ENCODE results near the gene MAMDC4. TPM values are rescaled to one million over a fixed set of nuclear protein-coding genes. Genes with fewer than 3 reads are reported as not detected.
"Not testable (repeated sequence)": the region's sequence is repeated elsewhere in the genome, so short reads cannot be mapped to it uniquely, and the experiment has no call there.

The MAMDC4 gene
- total RNA-seq, result 10 to 100 TPM in 1 of 2 experiments, 1 to 10 TPM in 1; 9.3 to 11.7 TPM
- not detected for polyA plus RNA-seq

DNA sequence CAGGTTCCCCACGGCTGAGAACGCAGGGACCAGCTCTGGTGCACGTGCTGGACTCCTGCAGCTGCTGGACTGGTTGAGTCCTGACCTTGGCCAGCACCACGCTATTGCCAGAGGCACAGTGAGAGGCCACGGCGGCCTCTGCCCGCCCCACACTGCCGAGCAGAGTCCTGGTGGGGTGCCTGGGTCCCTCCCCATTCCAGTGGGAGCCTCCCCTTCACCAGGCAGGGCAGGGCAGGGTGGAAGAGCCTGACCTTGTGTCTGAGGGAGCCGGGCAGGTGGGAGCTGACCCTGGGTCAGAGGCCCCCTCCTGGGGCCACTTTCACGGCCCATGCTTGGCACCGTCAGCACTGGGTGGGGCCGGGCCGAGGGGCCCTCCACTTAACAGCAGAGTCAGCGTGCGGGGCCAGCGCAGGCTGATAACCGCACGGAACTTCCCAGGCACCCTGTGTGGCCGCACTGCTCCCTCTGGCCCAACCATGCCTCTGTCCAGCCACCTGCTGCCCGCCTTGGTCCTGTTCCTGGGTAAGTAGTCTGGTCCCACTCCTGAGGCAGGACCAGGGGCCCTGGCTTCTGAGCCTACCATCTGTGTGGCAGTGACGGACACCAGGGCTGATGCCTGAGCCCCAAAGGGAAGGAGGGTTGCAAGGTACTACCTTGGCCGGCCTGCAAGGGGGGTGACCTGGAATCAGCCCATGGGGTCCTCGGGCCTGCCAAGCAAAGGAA lies at the start of gene MAMDC4:
TSS of gene MAMDC4 (plus strand) at position 406 of the 723 bp plus-strand sequence. CDS start at position 477, 71 bp downstream.
- H3K9me3 Mint-ChIP-seq, result peaks cover 0 to under 1% (median 0%) of the 10 kb centered on the region in 8 donors
- Histone ChIP-seq H3K27me3 (ENCODE audit: insufficient read depth, low read length) (no peaks in the 10 kb centered on the region), H3K36me3 (ENCODE audit: insufficient read depth, low read length) (no peaks in the 10 kb centered on the region), H3K4me1 (ENCODE audit: insufficient read depth, low read length) (peaks cover 20% of the 10 kb centered on the region), H3K27ac (ENCODE audit: low read depth, low read length) (no peak within 1 kb of the TSS), H3K4me3 (ENCODE audit: low read length in 2 of 2) (no peak within 1 kb of the TSS), H3K9me3 (ENCODE audit: control insufficient read depth in 1 of 2, low read length in 2 of 2) (no peaks in the 10 kb centered on the region)
- H3K27me3 Mint-ChIP-seq, result peaks cover 0 to 6% of the 10 kb centered on the region in 2 donors
- intact Hi-C loops (cut with micrococcal nuclease), result no loop called here
- H3K27ac Mint-ChIP-seq, result no peak within 1 kb of the TSS
- H3K4me1 Mint-ChIP-seq, result peaks cover 3 to 21% (median 14%) of the 10 kb centered on the region in 4 donors
- POLR2A ChIA-PET (ENCODE audit: partially characterized antibody), result no interaction called here
- H3K4me3 Mint-ChIP-seq, result peak within 1 kb of the TSS in 1 of 8 donors; percentile 39
- DNase-seq, result peak in 1 of 5 donors; percentile 23
- peaks cover 0 to 10% of the 10 kb centered on the region in 2 donors for H3K36me3 Mint-ChIP-seq
- CTCF ChIA-PET (ENCODE audit: partially characterized antibody), result interaction anchor here (1.2 kb wide), 1 partner anchor 10 kb away, joined by 4 read pairs; the partner anchor contains the start of gene AJM1

DNA sequence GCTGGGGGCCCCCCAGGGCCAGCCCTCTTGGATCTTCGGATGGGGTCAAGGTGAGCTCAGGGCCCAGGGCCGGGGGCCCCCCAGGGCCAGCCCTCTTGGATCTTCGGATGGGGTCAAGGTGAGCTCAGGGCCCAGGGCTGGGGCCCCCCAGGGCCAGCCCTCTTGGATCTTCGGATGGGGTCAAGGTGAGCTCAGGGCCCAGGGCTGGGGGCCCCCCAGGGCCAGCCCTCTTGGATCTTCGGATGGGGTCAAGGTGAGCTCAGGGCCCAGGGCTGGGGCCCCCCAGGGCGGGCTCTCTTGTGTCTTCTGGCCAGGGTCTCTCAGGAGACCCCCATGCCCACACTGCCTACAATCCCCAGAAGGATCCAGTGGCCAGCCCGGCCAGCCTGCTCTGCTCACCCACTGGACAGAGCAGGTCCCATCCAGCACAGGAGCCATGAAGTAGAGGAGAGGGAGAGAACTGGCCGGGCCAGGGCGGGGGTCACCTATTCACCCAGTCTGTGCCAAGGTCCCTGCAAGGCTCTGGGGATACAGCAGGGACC lies 49.1 kb upstream of the MAMDC4 start:
- H3K36me3 Mint-ChIP-seq; intact Hi-C loops (cut with micrococcal nuclease); DNase-seq; H3K36me3 ChIP-seq (ENCODE audit: insufficient read depth, low read length); H3K27ac Mint-ChIP-seq; H3K27me3 Mint-ChIP-seq; H3K4me3 ChIP-seq (ENCODE audit: low read length in 2 of 2); H3K9me3 Mint-ChIP-seq; H3K9me3 ChIP-seq (ENCODE audit: control insufficient read depth in 1 of 2, low read length in 2 of 2); H3K27ac ChIP-seq (ENCODE audit: low read depth, low read length); H3K4me3 Mint-ChIP-seq; H3K27me3 ChIP-seq (ENCODE audit: insufficient read depth, low read length): not testable (repeated sequence)
- H3K4me1 ChIP-seq (ENCODE audit: insufficient read depth, low read length), result peaks cover 43% of the 10 kb centered on the region
- POLR2A ChIA-PET (ENCODE audit: partially characterized antibody), result interaction anchor here (1.1 to 1.5 kb wide), 2 partner anchors 10 to 12 kb away, joined by 3 to 5 read pairs; partner anchors contain the start of gene TMEM141
- peaks cover 11 to 45% (median 26%) of the 10 kb centered on the region in 4 donors for H3K4me1 Mint-ChIP-seq
- CTCF ChIA-PET (ENCODE audit: partially characterized antibody), result interaction anchor here (1.1 to 2.1 kb wide), 2 partner anchors 10 to 40 kb away, joined by 6 to 13 read pairs; partner anchors contain the start of gene AJM1

DNA sequence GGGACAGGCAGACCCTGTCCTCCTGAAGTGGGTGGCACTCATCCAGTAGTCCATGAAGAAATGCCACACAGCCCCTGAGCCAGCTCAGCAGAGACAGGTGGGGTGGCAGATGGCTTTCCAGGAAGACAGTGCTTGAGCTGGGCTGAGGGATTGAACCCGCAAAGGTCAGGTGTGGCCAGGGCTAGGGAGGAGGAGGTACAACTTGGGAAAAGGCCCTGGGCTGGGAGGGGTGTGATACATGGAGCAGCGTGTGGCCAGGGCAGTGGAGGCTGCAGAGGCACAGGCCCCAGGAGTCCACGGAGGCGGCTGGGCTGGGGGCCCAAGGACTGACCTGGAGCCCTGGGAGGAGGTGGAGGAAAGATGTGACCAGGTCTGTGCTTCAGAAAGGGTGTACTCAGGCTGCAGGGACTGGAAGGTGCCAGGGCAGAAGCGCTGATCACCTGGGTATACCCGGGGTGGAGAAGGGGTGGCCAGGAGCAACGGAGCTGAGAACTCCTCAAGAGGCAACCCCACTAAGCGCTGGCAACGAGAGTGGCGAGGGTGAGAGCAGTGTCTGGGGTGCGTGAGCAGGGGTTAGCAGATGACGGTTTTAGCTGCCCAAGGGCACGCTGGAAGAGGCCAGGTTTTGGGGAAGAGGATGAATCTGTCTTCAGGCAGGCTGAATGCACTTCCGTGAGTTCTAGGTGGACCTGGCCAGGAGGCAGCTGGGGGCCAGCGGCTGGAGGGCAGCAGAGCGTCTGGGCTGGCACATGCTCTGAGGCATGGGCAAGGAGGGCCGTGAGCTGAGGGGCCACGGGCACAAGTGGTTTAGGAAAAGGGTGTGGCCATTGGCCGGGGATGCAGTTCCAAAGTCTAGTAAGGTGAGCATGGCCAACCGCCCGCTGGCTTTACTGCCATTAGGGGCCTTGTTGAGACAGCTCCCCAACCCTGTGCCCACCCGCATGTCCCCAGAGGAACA lies 48.3 kb upstream of the MAMDC4 start:
- POLR2A ChIA-PET (ENCODE audit: partially characterized antibody), result interaction anchor here (0.5 kb wide), 1 partner anchor 136 kb away, joined by 3 read pairs; no protein-coding TSS in a partner anchor
- H3K4me1 ChIP-seq (ENCODE audit: insufficient read depth, low read length), result peaks cover 45% of the 10 kb centered on the region
- CTCF ChIA-PET (ENCODE audit: partially characterized antibody), result interaction anchor here (0.8 to 2.1 kb wide), 3 partner anchors 11 to 232 kb away, joined by 3 to 13 read pairs (median 6); partner anchors contain the start of gene AJM1
- peaks cover 13 to 48% (median 28%) of the 10 kb centered on the region in 4 donors for H3K4me1 Mint-ChIP-seq
- intact Hi-C loops (cut with micrococcal nuclease), result no loop called here
- H3K9me3 ChIP-seq (ENCODE audit: control insufficient read depth in 1 of 2, low read length in 2 of 2), result no peaks in the 10 kb centered on the region
- no peaks in the 10 kb centered on the region for H3K27me3 ChIP-seq (ENCODE audit: insufficient read depth, low read length)
- no peaks in the 10 kb centered on the region for H3K9me3 Mint-ChIP-seq
- peaks cover 0 to 1% of the 10 kb centered on the region in 2 donors for H3K27me3 Mint-ChIP-seq
- peaks cover 0 to 8% of the 10 kb centered on the region in 2 donors for H3K36me3 Mint-ChIP-seq
- H3K4me3 ChIP-seq (ENCODE audit: low read length in 2 of 2), result no peak overlapping the region
- peak overlapping the region in 2 of 8 donors; percentile 24 to 61 for H3K4me3 Mint-ChIP-seq
- DNase-seq, result no peak
- no peaks in the 10 kb centered on the region for H3K36me3 ChIP-seq (ENCODE audit: insufficient read depth, low read length)
- H3K27ac Mint-ChIP-seq, result peak overlapping the region in 2 of 7 donors; percentile 51 to 66
- no peak overlapping the region for H3K27ac ChIP-seq (ENCODE audit: low read depth, low read length)

DNA sequence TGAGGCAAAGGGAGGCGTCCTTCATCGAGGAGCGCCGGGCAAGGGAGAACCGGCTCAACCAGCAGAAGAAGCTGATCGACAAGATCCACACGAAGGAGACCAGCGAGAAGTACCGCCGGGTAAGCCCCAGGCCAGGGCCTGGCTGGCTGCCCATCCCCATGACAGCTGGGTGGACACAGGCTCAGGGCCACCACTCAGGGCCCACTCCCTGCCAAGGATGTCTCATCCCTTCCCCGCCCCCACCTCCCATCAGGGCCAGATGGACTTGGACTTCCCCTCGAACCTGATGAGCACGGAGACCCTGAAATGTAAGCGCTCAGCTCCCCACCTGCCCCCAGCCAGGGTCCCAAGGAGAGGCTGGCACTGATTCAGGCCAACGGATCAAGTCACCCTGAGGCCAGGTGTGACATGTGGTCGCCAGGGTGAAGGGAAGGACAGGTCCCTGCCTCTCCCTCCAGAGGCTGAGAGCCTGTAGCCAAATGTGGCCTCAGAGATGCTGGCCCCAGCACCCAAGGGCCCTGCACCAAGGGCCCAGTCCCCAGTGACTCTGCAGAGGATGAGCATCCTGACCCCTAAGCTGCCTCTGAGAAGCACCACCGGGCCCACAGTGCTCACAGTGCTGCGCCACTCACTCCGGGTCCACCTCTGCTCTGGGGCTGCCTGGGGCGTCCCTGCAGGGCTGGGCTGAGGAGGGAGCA lies 47.5 kb upstream of the MAMDC4 start:
- POLR2A ChIA-PET (ENCODE audit: partially characterized antibody), result interaction anchor here (0.5 kb wide), 1 partner anchor 135 kb away, joined by 3 read pairs; no protein-coding TSS in a partner anchor

DNA sequence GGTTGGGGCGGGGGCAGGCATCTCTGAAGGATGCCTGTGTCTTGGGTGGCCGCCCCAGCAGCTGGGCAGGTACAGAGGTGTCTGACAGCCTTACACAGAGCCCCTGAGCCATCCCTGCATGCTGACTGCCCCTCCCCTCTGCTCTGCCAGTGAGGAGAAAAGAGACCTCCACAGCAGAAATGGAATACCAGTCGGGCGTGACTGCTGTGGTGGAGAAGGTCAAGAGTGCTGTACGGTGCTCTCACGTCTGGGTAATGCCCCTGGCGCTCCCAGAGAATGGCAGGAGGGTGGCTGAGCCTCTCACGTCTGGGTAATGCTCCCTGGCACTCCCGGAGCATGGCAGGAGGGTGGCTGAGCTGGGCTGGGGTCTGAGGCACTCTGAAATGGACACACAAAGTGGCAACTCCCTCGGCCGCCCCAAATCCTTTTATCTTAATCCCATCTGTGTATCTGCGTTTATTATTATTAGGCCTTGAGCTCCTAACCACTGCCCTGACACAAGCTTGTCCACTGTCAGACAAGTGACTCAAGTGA lies 46.9 kb upstream of the MAMDC4 start:
- Histone ChIP-seq H3K4me3 (ENCODE audit: low read length in 2 of 2) (no peak overlapping the region), H3K9me3 (ENCODE audit: control insufficient read depth in 1 of 2, low read length in 2 of 2) (no peaks in the 10 kb centered on the region), H3K4me1 (ENCODE audit: insufficient read depth, low read length) (peaks cover 48% of the 10 kb centered on the region), H3K27ac (ENCODE audit: low read depth, low read length) (no peak overlapping the region), H3K27me3 (ENCODE audit: insufficient read depth, low read length) (no peaks in the 10 kb centered on the region), H3K36me3 (ENCODE audit: insufficient read depth, low read length) (no peaks in the 10 kb centered on the region)
- CTCF ChIA-PET (ENCODE audit: partially characterized antibody), result interaction anchor here (0.7 to 2.3 kb wide), 5 partner anchors 11 to 230 kb away, joined by 3 to 16 read pairs (median 8); partner anchors contain the start of gene AJM1
- intact Hi-C loops (cut with micrococcal nuclease), result loop anchor here (5.0 kb wide), 1 partner anchor 37 kb away; the partner anchor contains the start of gene AJM1
- POLR2A ChIA-PET (ENCODE audit: partially characterized antibody), result interaction anchor here (3.5 kb wide), 1 partner anchor 13 kb away, joined by 38 read pairs; the partner anchor contains the start of gene TMEM141
- H3K4me1 Mint-ChIP-seq, result peaks cover 16 to 57% (median 37%) of the 10 kb centered on the region in 4 donors
- no peak for DNase-seq
- H3K27me3 Mint-ChIP-seq, result no peaks in the 10 kb centered on the region
- H3K27ac Mint-ChIP-seq, result peak overlapping the region in 1 of 7 donors; percentile 59
- peak overlapping the region in 4 of 8 donors; percentile 21 to 64 (median 38) for H3K4me3 Mint-ChIP-seq
- no peaks in the 10 kb centered on the region for H3K9me3 Mint-ChIP-seq
- peaks cover 0 to 14% of the 10 kb centered on the region in 2 donors for H3K36me3 Mint-ChIP-seq

More for the DNA sequence above, 47.5 kb upstream of the MAMDC4 start:
- CTCF ChIA-PET (ENCODE audit: partially characterized antibody), result interaction anchor here (0.8 kb wide), 1 partner anchor 231 kb away, joined by 3 read pairs; no protein-coding TSS in a partner anchor
- Histone ChIP-seq H3K4me3 (ENCODE audit: low read length in 2 of 2) (no peak overlapping the region), H3K4me1 (ENCODE audit: insufficient read depth, low read length) (peaks cover 45% of the 10 kb centered on the region), H3K27me3 (ENCODE audit: insufficient read depth, low read length) (no peaks in the 10 kb centered on the region), H3K36me3 (ENCODE audit: insufficient read depth, low read length) (no peaks in the 10 kb centered on the region), H3K27ac (ENCODE audit: low read depth, low read length) (no peak overlapping the region), H3K9me3 (ENCODE audit: control insufficient read depth in 1 of 2, low read length in 2 of 2) (no peaks in the 10 kb centered on the region)
- intact Hi-C loops (cut with micrococcal nuclease), result loop anchor here (5.0 kb wide), 1 partner anchor 38 kb away; the partner anchor contains the start of gene AJM1
- H3K4me1 Mint-ChIP-seq, result peaks cover 17 to 55% (median 34%) of the 10 kb centered on the region in 4 donors
- H3K4me3 Mint-ChIP-seq, result peak overlapping the region in 1 of 8 donors; percentile 24
- no peak for DNase-seq
- no peak overlapping the region for H3K27ac Mint-ChIP-seq
- H3K36me3 Mint-ChIP-seq, result peaks cover 0 to 12% of the 10 kb centered on the region in 2 donors
- H3K27me3 Mint-ChIP-seq, result peaks cover 0 to 1% of the 10 kb centered on the region in 2 donors
- H3K9me3 Mint-ChIP-seq, result no peaks in the 10 kb centered on the region

DNA sequence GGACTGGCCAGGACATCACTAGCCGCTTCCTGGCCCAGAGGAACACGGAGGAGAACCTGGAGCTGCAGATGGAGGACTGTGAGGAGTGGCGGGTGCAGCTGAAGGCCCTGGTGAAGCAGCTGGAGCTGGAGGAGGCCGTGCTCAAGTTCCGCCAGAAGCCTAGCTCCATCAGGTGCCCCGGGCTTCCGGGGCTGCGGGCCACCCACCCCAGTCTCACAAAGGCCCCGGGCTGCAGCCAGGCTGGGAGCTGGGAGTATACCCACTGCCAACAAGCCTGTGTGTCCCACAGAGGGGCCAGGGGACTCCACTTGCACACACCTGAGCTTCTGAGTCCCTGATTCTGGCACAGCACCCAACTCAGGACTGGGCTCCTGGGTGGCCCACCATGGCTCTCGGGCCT lies 46.1 kb upstream of the MAMDC4 start:
- no peaks in the 10 kb centered on the region for H3K27me3 Mint-ChIP-seq
- no peaks in the 10 kb centered on the region for H3K9me3 ChIP-seq (ENCODE audit: control insufficient read depth in 1 of 2, low read length in 2 of 2)
- peak overlapping the region in 1 of 7 donors; percentile 52 for H3K27ac Mint-ChIP-seq
- POLR2A ChIA-PET (ENCODE audit: partially characterized antibody), result interaction anchor here (1.4 to 3.5 kb wide), 8 partner anchors 10 to 434 kb away, joined by 3 to 38 read pairs (median 13); partner anchors contain the start of genes FBXW5, TMEM141 and TUBB4B
- no peaks in the 10 kb centered on the region for H3K9me3 Mint-ChIP-seq
- peak overlapping the region in 7 of 8 donors; percentile 55 to 93 (median 88) for H3K4me3 Mint-ChIP-seq
- no peaks in the 10 kb centered on the region for H3K36me3 ChIP-seq (ENCODE audit: insufficient read depth, low read length)
- DNase-seq, result no peak
- H3K4me1 Mint-ChIP-seq, result peaks cover 14 to 53% (median 33%) of the 10 kb centered on the region in 4 donors
- H3K27ac ChIP-seq (ENCODE audit: low read depth, low read length), result no peak overlapping the region
- H3K4me1 ChIP-seq (ENCODE audit: insufficient read depth, low read length), result peaks cover 47% of the 10 kb centered on the region
- H3K36me3 Mint-ChIP-seq, result peaks cover 2 to 16% of the 10 kb centered on the region in 2 donors
- intact Hi-C loops (cut with micrococcal nuclease), result loop anchor here (2.0 to 5.0 kb wide), 2 partner anchors 15 to 36 kb away; partner anchors contain the start of genes AJM1 and TMEM141
- H3K4me3 ChIP-seq (ENCODE audit: low read length in 2 of 2), result no peak overlapping the region
- no peaks in the 10 kb centered on the region for H3K27me3 ChIP-seq (ENCODE audit: insufficient read depth, low read length)
- CTCF ChIA-PET (ENCODE audit: partially characterized antibody), result interaction anchor here (0.7 to 2.3 kb wide), 5 partner anchors 11 to 229 kb away, joined by 3 to 16 read pairs (median 8); partner anchors contain the start of gene AJM1
